Common myeloid progenitor, CD34-positive (primary cell): Measurements from ENCODE around the gene RBM12.

ENCODE experiments used
- CTCF ChIA-PET: fragments of 350-600 bp; sonication (Branson Sonifier 250); formaldehyde crosslinking; loops from one replicate; lab custom pipeline; 2021; ENCODE audit warnings: antibody characterized with exemption; lab: Charles Lee
- POLR2A ChIA-PET: fragments of 350-600 bp; sonication (Branson Sonifier 250); formaldehyde crosslinking; loops from one replicate; lab custom pipeline; 2021; ENCODE audit warnings: antibody characterized with exemption; lab: Charles Lee
- DNase-seq, 3 donors: peaks; one replicate each; pipeline versions ENCODE4 v3.0.0 to v3.0.0-alpha.2; 2013
- H3K27ac ChIP-seq, 2 experiments: 1 replicate in 1 of 2; 2 replicates in 1 of 2; pipeline ENCODE4 v1.7.0; 2013; ENCODE audit warnings: inconsistent platforms in 2 of 2, low read length in 2 of 2, mild to moderate bottlenecking in 2 of 2, low read depth in 1 of 2, moderate library complexity in 1 of 2; ENCODE audit not compliant: severe bottlenecking in 2 of 2, insufficient read depth in 1 of 2, poor library complexity in 1 of 2
- H3K27me3 ChIP-seq, 5 experiments: replicated peaks in 2 of 5; 1 replicate in 3 of 5; 2 replicates in 2 of 5; pipeline versions ENCODE4 v1.6.1 to v1.7.0; 2013; ENCODE audit warnings: low read length in 4 of 5, mild to moderate bottlenecking in 2 of 5, moderate library complexity in 2 of 5, inconsistent platforms in 1 of 5; ENCODE audit not compliant: insufficient read depth in 5 of 5, control insufficient read depth in 4 of 5
- H3K36me3 ChIP-seq, 4 experiments: 1 replicate in 2 of 4; 2 replicates in 2 of 4; pipeline versions ENCODE4 v1.6.1 to v1.7.0; 2013; ENCODE audit warnings: low read length in 3 of 4, control low read depth in 1 of 4, mild to moderate bottlenecking in 1 of 4; ENCODE audit not compliant: control insufficient read depth in 4 of 4, insufficient read depth in 4 of 4
- H3K4me1 ChIP-seq, 4 experiments: 1 replicate in 3 of 4; 2 replicates in 1 of 4; pipeline versions ENCODE4 v1.6.1 to v1.7.1; 2013; ENCODE audit warnings: low read length in 3 of 4, mild to moderate bottlenecking in 3 of 4, control low read depth in 1 of 4, inconsistent platforms in 1 of 4, moderate library complexity in 1 of 4; ENCODE audit not compliant: control insufficient read depth in 4 of 4, insufficient read depth in 4 of 4; ENCODE audit errors: control extremely low read depth in 1 of 4
- H3K4me3 ChIP-seq, 7 experiments: 1 replicate in 4 of 7; 2 replicates in 3 of 7; pipeline versions ENCODE4 v1.5.1 to v1.7.0; 2013; ENCODE audit warnings: mild to moderate bottlenecking in 7 of 7, low read length in 6 of 7, moderate library complexity in 6 of 7, inconsistent platforms in 2 of 7, low read depth in 2 of 7, control low read depth in 1 of 7; ENCODE audit not compliant: insufficient read depth in 4 of 7, control insufficient read depth in 1 of 7; ENCODE audit errors: extremely low read depth in 1 of 7
- H3K9me3 ChIP-seq, 5 experiments: 1 replicate in 4 of 5; 2 replicates in 1 of 5; pipeline versions ENCODE4 v1.6.1 to v1.7.1; 2013; ENCODE audit warnings: low read length in 4 of 5, mild to moderate bottlenecking in 2 of 5, inconsistent platforms in 1 of 5, low read depth in 1 of 5, moderate library complexity in 1 of 5; ENCODE audit not compliant: control insufficient read depth in 4 of 5, insufficient read depth in 2 of 5; ENCODE audit errors: control extremely low read depth in 1 of 5
- WGBS: methylation state at CpG from one replicate; pipeline ENCODE4 v1.1.5; 2013; ENCODE audit not compliant: insufficient coverage; 5-methylcytosine and 5-hydroxymethylcytosine counted together

Gene RBM12

GRCh38 chr20:35635652-35636051 is 29.0 kb downstream of the RBM12 start:
- POLR2A ChIA-PET: no interaction called here
- H3K4me3 ChIP-seq: no peak overlapping the region
- CTCF ChIA-PET: interaction anchor here (1.0 to 1.8 kb wide), 4 partner anchors 9 to 57 kb away, joined by 3 to 7 read pairs (median 4); no protein-coding TSS in a partner anchor
- H3K27ac ChIP-seq: peak overlapping the region in 1 of 2 experiments; percentile 20
- H3K4me1 ChIP-seq: peaks cover 0 to under 1% (median 0%) of the 10 kb centered on the region in 4 experiments
- H3K36me3 ChIP-seq: peaks cover 10 to 25% (median 22%) of the 10 kb centered on the region in 4 experiments
- DNase-seq: no peak
- no peaks in the 10 kb centered on the region for H3K9me3 ChIP-seq
- 100% methylated on average over 4 of the region's 4 CpGs for WGBS
- no peaks in the 10 kb centered on the region for H3K27me3 ChIP-seq

- no peak for DNase-seq
- no peaks in the 10 kb centered on the region for H3K9me3 ChIP-seq
- H3K27me3 ChIP-seq: no peaks in the 10 kb centered on the region
- no peaks in the 10 kb centered on the region for H3K4me1 ChIP-seq
- H3K36me3 ChIP-seq: peaks cover 19 to 50% (median 42%) of the 10 kb centered on the region in 4 experiments
- ChIA-PET CTCF (interaction anchor here (1.0 to 4.8 kb wide), 3 partner anchors 13 to 252 kb away, joined by 3 to 29 read pairs (median 3); no protein-coding TSS in a partner anchor), POLR2A (interaction anchor here (0.6 kb wide), 1 partner anchor 49 kb away, joined by 4 read pairs; no protein-coding TSS in a partner anchor)
- WGBS: 98% methylated on average over 13 of the region's 13 CpGs
- no peak overlapping the region for H3K27ac ChIP-seq
- H3K4me3 ChIP-seq: no peak overlapping the region
Observed at GRCh38 chr20:35632539-35633115, 32.1 kb downstream of the RBM12 start.

GRCh38 chr20:35630636-35631035 is 34.1 kb downstream of the RBM12 start:
- CTCF ChIA-PET: interaction anchor here (1.5 to 4.8 kb wide), 2 partner anchors 11 to 27 kb away, joined by 4 to 29 read pairs; no protein-coding TSS in a partner anchor
- Histone ChIP-seq H3K4me1 (no peaks in the 10 kb centered on the region), H3K9me3 (no peaks in the 10 kb centered on the region), H3K27me3 (no peaks in the 10 kb centered on the region), H3K36me3 (peaks cover 23 to 69% (median 59%) of the 10 kb centered on the region in 4 experiments), H3K27ac (no peak overlapping the region), H3K4me3 (no peak overlapping the region)
- 100% methylated on average over 1 of the region's 4 CpGs for WGBS
- no peak for DNase-seq
- POLR2A ChIA-PET: no interaction called here

GRCh38 chr20:35629427-35630145 is 35.1 kb downstream of the RBM12 start:
- no peaks in the 10 kb centered on the region for H3K4me1 ChIP-seq
- peaks cover 22 to 76% (median 61%) of the 10 kb centered on the region in 4 experiments for H3K36me3 ChIP-seq
- no peaks in the 10 kb centered on the region for H3K27me3 ChIP-seq
- no peak overlapping the region for H3K4me3 ChIP-seq
- CTCF ChIA-PET: interaction anchor here (1.1 to 4.8 kb wide), 2 partner anchors 10 to 20 kb away, joined by 3 to 29 read pairs; no protein-coding TSS in a partner anchor
- no peaks in the 10 kb centered on the region for H3K9me3 ChIP-seq
- no peak for DNase-seq
- H3K27ac ChIP-seq: no peak overlapping the region
- POLR2A ChIA-PET: no interaction called here
- WGBS: 97% methylated on average over 12 of the region's 12 CpGs

- no peak for DNase-seq
- H3K36me3 ChIP-seq: peaks cover 19 to 67% (median 57%) of the 10 kb centered on the region in 4 experiments
- H3K9me3 ChIP-seq: no peaks in the 10 kb centered on the region
- no peak overlapping the region for H3K27ac ChIP-seq
- ChIA-PET CTCF (no interaction called here), POLR2A (no interaction called here)
- no peak overlapping the region for H3K4me3 ChIP-seq
- H3K27me3 ChIP-seq: no peaks in the 10 kb centered on the region
- no peaks in the 10 kb centered on the region for H3K4me1 ChIP-seq
- 96% methylated on average over 4 of the region's 8 CpGs for WGBS
Observed at GRCh38 chr20:35627121-35627520, 37.6 kb downstream of the RBM12 start.

GRCh38 chr20:35626386-35627001 is 38.2 kb downstream of the RBM12 start:
- H3K4me3 ChIP-seq: no peak overlapping the region
- H3K27me3 ChIP-seq: no peaks in the 10 kb centered on the region
- POLR2A ChIA-PET: no interaction called here
- H3K9me3 ChIP-seq: no peaks in the 10 kb centered on the region
- peaks cover 20 to 67% (median 53%) of the 10 kb centered on the region in 4 experiments for H3K36me3 ChIP-seq
- 94% methylated on average over 12 of the region's 13 CpGs for WGBS
- H3K4me1 ChIP-seq: no peaks in the 10 kb centered on the region
- H3K27ac ChIP-seq: no peak overlapping the region
- CTCF ChIA-PET: no interaction called here
- no peak for DNase-seq
